HEK293 (cell line): ENCODE results near the gene TTC22.

Experiments used
- CTCF ChIP-seq: fragments of 450-650 bp; formaldehyde crosslinking; IDR thresholded peaks from 2 replicates; pipeline ENCODE4 v1.5.1; 2016; ENCODE audit warnings: missing biosample characterization, missing genetic modification characterization
- PRDM1 ChIP-seq: fragments of 450-650 bp; formaldehyde crosslinking; IDR thresholded peaks from 2 replicates; pipeline ENCODE4; 2016; ENCODE audit warnings: missing biosample characterization, missing genetic modification characterization
- ZNF121 ChIP-seq: fragments of 450-650 bp; formaldehyde crosslinking; IDR thresholded peaks from 2 replicates; pipeline ENCODE4 v1.5.1; 2016; ENCODE audit warnings: missing biosample characterization, missing genetic modification characterization
- ZNF138 ChIP-seq: fragments of 450-650 bp; formaldehyde crosslinking; IDR thresholded peaks from 2 replicates; pipeline ENCODE4 v1.5.1; 2016; ENCODE audit warnings: missing biosample characterization, missing genetic modification characterization, borderline replicate concordance
- ZNF416 ChIP-seq: fragments of 450-650 bp; formaldehyde crosslinking; IDR thresholded peaks from 2 replicates; pipeline ENCODE4 v1.5.1; 2016; ENCODE audit warnings: missing biosample characterization, missing genetic modification characterization
- ZNF548 ChIP-seq: fragments of 450-650 bp; formaldehyde crosslinking; IDR thresholded peaks from 2 replicates; pipeline ENCODE4 v1.5.1; 2016; ENCODE audit warnings: missing biosample characterization, missing genetic modification characterization
- ZNF843 ChIP-seq: fragments of 450-650 bp; formaldehyde crosslinking; IDR thresholded peaks from 2 replicates; pipeline ENCODE4 v1.5.1; 2016; ENCODE audit warnings: missing biosample characterization, missing genetic modification characterization
- TF ChIP-seq, protein P1 (sequence below): fragments of 450-650 bp; formaldehyde crosslinking; IDR thresholded peaks from 2 replicates; pipeline ENCODE4 v1.5.1; 2016; ENCODE audit warnings: missing biosample characterization, missing genetic modification characterization

GRCh38 chr1:54744696-54745095, 56.4 kb downstream of the TTC22 start:
- TF ChIP-seq ZNF416 (no peak), CTCF (tag by site-specific recombination) (no peak), ZNF548 (tag by site-specific recombination) (no peak), ZNF843 (tag by site-specific recombination) (no peak), ZNF138 (tag by site-specific recombination) (no peak), ZNF121 (no peak), PRDM1 (tag by site-specific recombination) (no peak)
- TF ChIP-seq, protein P1, sequence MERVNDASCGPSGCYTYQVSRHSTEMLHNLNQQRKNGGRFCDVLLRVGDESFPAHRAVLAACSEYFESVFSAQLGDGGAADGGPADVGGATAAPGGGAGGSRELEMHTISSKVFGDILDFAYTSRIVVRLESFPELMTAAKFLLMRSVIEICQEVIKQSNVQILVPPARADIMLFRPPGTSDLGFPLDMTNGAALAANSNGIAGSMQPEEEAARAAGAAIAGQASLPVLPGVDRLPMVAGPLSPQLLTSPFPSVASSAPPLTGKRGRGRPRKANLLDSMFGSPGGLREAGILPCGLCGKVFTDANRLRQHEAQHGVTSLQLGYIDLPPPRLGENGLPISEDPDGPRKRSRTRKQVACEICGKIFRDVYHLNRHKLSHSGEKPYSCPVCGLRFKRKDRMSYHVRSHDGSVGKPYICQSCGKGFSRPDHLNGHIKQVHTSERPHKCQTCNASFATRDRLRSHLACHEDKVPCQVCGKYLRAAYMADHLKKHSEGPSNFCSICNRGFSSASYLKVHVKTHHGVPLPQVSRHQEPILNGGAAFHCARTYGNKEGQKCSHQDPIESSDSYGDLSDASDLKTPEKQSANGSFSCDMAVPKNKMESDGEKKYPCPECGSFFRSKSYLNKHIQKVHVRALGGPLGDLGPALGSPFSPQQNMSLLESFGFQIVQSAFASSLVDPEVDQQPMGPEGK (tag by site-specific recombination), result no peak
